GM19043 (cell line): ENCODE data around the gene PAMR1.
"Not testable (repeated sequence)": the region's sequence is repeated elsewhere in the genome, so short reads cannot be mapped to it uniquely, and the experiment has no call there.

Experiments used
- ATAC-seq: cut with Tn5 transposase; IDR thresholded peaks from one replicate; pipeline ENCODE4 v1.9.1; 2021; ENCODE audit warnings: low read depth; ENCODE audit not compliant: unreplicated experiment

PAMR1 gene

DNA sequence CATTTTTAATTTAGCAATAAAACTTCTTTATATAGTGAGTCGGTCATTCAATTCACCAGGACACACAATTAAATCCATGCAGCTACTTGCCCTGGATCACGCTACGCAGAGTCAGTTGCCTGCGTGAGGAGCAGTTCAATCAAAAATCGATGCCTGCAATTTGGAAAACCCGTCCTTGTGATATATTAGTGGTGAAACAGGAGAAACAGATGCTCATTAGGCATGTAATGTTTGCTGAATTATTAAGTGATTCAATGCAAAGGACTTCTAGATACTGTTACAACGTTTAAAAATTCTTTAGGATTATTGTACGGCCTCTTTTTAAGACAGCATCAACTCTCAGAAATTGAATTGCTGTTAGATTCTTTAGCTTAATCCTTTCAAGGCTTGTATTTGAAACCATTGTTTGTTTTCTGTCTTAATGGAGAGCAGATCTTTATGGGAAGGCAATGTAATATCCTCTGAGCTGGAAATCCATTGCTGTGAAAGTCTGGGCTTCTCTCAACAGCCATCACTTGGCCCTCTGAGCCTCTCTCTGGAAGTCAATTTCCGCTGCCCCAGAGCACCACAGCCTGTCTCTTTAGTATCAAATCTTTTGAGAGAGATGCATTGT, 20.1 kb upstream of the PAMR1 start:
- no peak for ATAC-seq

- no peak for ATAC-seq
Measured at GRCh38 chr11:35543481-35543880, 18.1 kb upstream of the PAMR1 start.

- ATAC-seq = no peak
Measured at GRCh38 chr11:35541621-35542375, 16.4 kb upstream of the PAMR1 start.

GRCh38 chr11:35540526-35540925, 15.1 kb upstream of the PAMR1 start:
- ATAC-seq = no peak

GRCh38 chr11:35539781-35540281, 14.4 kb upstream of the PAMR1 start:
- ATAC-seq = no peak

DNA sequence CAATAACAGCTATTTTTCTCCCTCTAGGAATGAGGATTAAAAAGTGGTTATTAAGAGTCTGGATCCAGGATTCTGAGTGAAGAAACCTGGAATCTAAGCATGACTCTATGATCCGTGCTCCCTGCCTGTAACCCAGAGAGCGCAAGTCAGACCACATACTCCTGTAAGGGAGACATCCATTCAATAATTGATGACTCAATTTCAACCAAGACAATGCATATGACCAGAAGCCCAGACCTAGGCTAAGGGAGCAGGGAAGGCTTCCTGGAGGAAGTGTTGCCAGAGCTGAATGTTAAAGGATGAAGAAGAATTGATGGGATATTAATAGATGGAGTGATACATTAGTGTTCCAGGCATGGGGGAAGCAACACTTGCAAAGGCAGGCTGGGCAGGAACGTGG, 13.8 kb upstream of the PAMR1 start:
- ATAC-seq = no peak

DNA sequence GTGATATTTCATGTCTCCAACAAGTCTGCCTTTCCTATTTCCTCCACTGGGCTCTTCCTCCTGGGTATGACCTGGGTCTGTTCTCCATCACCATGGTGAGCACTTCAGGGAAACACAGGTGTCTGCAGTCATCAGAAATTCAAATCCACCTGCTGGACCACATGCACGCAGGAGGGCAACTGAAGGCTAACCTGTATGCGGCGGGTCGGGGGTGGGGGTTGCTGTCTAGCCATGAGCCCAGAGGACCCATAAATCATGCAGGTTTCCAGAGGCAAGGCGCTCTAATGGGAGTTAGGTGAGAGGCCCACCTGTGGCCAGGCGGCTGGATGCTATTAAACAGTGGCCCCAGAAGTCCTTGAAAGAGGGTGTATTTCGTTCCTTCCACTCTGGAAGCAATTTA, 11.1 kb upstream of the PAMR1 start:
- ATAC-seq = no peak

DNA sequence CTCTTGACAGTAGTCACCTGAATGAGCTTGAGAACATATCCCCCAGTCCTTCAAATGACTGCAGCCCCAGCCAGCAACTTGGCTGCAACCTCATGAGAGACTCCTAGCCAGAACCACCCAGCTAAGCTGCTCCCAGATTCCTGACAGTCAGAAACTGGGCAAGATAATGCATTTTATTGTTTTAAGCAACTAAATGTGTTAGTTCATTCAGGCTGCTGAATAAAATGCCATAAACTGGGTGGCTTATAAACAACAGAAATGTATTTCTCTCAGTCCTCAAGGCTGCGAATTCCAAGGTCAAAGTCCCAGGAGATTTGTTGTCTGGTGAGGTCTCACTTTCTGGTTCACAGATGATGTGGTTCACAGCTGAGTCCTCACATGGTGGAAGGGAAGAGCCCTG, 5.8 kb upstream of the PAMR1 start:
- no peak for ATAC-seq

DNA sequence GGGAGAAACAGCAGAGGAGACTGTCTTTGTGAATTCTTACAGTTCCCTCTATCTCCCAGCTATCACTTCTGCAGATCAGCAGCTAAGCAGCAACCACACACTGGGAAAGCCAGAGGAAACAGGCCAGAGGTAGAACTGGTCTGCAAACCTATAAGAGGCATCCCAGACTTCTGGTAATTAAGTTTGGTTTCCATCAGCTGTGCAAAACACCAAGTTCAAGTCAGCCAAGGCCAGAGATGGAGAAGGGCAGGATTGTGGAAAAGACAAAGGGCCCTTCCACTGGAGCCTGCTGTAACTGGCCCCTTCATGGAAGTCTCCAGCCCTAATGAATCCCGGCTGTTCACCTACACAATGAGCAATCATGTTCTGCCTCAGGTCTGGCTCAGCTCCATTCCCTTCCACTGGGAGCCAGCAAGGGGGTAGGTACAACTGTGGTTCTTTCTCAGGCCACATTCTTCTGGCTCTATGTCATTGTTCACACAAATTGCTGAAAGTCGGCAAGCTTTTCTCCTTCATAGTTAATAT, 4.6 kb upstream of the PAMR1 start:
- no peak for ATAC-seq

- no peak for ATAC-seq
Measured at GRCh38 chr11:35526370-35526792, 965 bp upstream of the PAMR1 start.

DNA sequence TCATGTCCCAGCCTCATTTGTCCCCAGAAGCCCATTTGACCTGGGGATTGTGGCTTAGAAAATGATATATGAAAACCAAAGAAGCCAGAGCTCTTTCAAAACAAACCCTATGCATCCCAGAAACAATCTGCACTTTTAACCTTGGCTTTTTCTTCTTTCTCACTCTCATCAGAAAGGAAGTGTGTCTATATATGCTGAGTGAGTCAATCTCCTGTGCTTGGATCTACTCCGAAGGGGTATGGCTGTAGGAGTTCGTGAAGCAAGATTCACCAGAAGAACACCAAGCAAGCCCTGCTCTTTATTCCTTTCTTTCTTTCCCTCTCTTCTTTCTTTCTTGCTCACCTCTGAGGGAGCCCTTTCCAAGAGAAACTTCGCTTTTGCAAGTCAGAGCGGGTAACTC, 636 bp downstream of the PAMR1 start:
- no peak for ATAC-seq

- ATAC-seq = no peak
Measured at GRCh38 chr11:35523861-35524260, 1.6 kb downstream of the PAMR1 start.

DNA sequence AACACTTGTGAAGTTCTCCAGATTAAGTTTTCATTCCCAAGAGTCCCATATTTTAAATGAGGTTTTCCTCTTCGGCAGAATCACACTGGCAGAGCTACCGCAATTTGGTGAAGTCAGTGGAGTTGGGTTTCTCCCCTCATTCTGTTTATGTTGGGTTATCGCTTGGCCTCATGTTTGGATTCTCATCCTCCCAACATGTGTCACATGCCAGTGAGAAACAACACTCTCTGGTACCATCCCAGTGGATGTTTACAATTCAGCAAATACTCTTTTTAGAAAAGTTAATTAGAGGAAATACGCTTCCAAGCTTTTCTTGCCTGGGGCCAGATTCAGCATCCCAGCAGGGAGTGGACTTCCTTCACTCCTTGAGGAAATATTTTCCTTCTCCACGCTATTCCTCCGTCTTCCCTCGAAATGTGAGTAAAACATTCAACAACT, 2.1 kb downstream of the PAMR1 start:
- no peak for ATAC-seq

- not testable (repeated sequence) for ATAC-seq
Measured at GRCh38 chr11:35522091-35522490, 3.3 kb downstream of the PAMR1 start.

DNA sequence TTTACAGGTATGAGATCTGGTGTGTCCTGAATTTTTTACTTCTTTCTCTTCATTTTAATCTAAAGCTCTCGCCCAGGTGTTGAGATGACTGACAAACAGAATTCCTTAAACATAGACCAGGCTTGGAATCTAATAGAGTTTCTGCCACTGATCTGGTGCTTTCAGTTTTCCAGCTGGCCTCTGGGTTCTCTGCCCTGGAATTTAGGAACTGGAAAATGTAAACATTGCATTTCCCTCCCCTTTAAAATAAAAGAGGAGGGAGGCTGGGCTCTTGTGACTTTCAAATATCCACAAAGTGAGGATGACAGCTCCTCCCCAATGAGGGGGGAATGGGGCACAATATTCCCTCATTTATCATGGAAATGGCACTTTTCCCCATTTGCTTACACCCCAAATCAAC, 5.0 kb downstream of the PAMR1 start:
- no peak for ATAC-seq

GRCh38 chr11:35518766-35519165, 6.7 kb downstream of the PAMR1 start:
- ATAC-seq = no peak

DNA sequence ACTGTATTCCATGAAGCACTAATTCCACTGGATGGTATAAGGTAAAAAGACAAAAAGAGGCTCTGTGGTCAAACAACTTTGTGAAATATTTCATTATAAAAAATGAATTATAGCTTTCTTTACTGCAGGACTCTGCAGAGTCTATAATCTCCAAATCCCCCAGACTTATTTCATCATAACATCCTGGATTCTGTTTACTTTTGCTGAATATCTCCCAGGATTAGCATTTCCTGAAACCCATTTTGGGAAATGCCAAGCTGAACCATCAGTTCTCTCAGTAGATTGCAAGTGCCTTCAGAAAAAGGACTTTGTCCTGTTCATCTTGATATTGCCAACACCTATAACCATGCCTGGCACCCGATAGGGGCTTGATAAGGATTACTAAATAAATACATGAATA, 7.9 kb downstream of the PAMR1 start:
- no peak for ATAC-seq

- no peak for ATAC-seq
Measured at GRCh38 chr11:35516403-35516802, 9.0 kb downstream of the PAMR1 start.

GRCh38 chr11:35515224-35515623, 10.2 kb downstream of the PAMR1 start:
- no peak for ATAC-seq

DNA sequence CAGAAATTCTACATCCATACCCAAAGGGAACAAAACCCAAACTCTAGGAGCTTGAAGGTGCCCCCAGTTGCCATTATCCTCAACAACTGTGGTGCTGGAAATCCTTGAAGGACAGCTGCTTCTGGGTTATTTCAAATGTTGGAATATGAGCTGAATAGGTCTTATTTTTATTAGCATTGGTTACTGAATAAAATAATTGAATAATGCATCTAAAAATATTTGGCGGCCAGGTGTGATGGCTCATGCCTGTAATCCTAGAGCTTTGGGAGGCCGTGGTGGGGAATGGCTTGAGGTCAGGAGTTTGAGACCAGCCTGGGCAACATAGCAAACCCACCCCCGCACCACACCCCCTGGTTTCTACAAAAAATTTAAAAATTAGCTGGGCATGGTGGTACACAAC, 10.9 kb downstream of the PAMR1 start:
- ATAC-seq = no peak

DNA sequence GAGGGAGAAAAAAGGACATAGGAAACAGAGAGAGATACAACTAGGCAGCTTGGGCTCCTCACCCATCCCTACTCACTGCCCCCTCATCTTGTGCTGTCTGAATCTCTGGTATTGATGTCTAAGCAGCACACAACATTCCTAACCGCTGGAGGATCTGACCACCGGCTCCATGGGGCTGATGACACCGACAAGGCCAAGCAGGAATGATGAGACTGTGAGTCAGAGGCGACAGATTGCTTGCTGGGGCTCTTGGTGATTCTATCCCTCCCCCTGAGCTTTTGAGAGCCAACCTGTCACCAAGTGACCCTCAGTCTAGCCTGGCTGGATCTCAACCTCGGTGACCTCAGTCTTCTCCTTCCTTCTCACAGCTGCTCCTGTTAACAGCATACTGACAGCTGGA, 13.8 kb downstream of the PAMR1 start:
- no peak for ATAC-seq

GRCh38 chr11:35507688-35508087, 17.7 kb downstream of the PAMR1 start:
- ATAC-seq = no peak
